Measurements from ENCODE around the gene ITPR1.

DNA sequence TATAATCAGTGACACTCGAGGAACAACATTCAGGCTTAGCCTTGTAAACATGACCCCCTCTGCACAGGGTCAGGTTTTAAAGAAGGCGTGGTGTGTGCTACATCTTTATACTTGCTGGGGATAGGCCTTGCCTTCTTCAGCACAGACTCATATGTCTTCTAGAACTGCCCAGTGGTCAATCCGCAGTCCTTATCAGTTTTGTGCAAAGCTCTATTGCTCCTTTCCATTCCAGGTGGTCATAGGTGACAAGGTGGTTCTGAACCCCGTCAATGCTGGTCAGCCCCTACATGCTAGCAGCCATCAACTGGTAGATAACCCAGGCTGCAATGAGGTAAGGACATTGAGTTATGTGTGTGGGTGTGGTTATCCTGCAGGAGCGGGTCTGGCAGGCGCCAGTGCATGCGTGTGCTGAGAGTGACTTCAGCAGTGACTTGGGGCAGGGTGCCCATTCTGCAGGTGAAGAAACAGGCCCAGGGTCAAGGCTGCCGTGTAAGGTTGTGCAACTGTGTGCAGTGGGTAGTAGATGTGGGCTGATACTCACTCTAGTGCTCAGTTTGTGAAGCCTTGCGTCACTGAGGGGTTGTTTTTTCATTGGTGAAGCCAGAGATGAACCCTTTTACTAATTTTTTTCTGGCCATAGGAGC, 150.9 kb downstream of the ITPR1 start:
- TF ChIP-seq POLR2AphosphoS5 (IDR thresholded peaks at IDR 0.05; ENCODE audit: borderline replicate concordance, low read depth, low read length) = no peak
- TF ChIP-seq FOXP2 (optimal IDR thresholded peaks at IDR 0.05; ENCODE audit: control extremely low read depth, extremely low read length, insufficient read depth) = no peak

Measured in SK-N-MC (cell line).